Fibroblast of villous mesenchyme (primary cell): ENCODE measurements around the gene GDI2. TPM values are rescaled to one million over a fixed set of nuclear protein-coding genes. Genes with fewer than 3 reads are reported as not detected.

Experiments used
- DNase-seq: peaks from one replicate; pipeline ENCODE4 v3.0.0-alpha.2; 2010; ENCODE audit warnings: low read depth
- H3K4me3 ChIP-seq: 2 replicates; pipeline ENCODE4 v1.5.1; 2011; ENCODE audit warnings: low read depth, mild to moderate bottlenecking, low read length
- total RNA-seq: library from RNA; depleted of rRNA; stranded (reverse); fragments of >200 nt; gene quantifications from 2 replicates; pipeline ENCODE4 v1.2.3, GENCODE V29; 2012
- TF ChIP-seq, protein P1 (sequence below): IDR thresholded peaks from 2 replicates; pipeline ENCODE4 v1.5.1; 2012; ENCODE audit warnings: low read depth, mild to moderate bottlenecking, low read length; ENCODE audit not compliant: insufficient read depth

GDI2 gene
- total RNA-seq, 1 donor, result 615 TPM

DNA sequence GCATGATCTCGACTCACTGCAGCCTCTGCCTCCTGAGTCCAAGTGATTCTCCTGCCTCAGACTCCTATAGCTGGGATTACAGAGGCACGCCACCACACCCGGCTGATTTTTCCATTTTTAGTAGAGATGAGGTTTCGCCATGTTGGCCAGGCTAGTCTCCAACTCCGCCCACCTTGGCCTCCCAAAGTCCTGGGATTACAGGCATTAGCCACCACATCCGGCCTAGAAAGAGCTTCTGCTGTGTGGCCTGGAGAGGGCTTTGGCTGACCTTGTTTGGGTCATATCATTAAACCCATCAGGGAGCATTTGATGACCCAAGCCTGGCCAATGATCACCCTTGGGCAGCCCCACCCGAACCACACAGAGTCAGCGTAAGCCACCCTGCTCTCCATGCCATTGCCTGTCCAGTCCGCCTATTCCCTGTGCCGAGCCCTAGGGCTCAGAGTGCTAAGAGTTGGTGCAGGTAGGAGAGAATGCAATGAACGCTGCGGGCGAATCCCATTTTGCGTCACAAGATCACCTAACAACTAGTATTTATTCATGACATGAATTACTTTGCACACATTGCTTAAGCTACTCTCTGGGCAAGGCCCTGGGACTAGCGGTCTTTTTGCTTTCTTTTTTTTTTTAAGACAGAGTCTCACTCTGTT is 22.3 kb upstream of the GDI2 start:
- DNase-seq, result peak; percentile 59
- H3K4me3 ChIP-seq, result no peak overlapping the region
- TF ChIP-seq, protein P1, sequence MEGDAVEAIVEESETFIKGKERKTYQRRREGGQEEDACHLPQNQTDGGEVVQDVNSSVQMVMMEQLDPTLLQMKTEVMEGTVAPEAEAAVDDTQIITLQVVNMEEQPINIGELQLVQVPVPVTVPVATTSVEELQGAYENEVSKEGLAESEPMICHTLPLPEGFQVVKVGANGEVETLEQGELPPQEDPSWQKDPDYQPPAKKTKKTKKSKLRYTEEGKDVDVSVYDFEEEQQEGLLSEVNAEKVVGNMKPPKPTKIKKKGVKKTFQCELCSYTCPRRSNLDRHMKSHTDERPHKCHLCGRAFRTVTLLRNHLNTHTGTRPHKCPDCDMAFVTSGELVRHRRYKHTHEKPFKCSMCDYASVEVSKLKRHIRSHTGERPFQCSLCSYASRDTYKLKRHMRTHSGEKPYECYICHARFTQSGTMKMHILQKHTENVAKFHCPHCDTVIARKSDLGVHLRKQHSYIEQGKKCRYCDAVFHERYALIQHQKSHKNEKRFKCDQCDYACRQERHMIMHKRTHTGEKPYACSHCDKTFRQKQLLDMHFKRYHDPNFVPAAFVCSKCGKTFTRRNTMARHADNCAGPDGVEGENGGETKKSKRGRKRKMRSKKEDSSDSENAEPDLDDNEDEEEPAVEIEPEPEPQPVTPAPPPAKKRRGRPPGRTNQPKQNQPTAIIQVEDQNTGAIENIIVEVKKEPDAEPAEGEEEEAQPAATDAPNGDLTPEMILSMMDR, result no peak

DNA sequence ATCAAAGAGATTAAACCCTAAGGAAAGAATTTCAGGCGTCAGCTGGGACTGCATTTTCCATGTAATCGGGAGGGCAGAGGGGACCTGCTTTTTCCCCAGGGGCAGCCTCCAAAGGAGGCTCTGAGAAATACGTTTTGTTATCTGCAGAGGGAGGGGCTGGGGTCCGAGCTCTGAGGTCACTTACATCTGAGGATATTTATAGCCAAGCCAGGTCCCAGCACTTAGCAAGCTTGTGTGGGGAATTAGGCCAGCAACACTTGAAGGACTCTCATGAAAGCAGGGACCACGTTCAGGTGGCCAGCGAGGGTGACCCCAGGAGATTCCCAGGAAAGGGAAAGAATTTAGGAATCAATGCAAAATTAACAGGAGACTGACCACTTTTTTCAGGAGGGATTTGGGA is 20.6 kb upstream of the GDI2 start:
- H3K4me3 ChIP-seq, result no peak overlapping the region
- TF ChIP-seq, protein P1, result no peak
- no peak for DNase-seq

DNA sequence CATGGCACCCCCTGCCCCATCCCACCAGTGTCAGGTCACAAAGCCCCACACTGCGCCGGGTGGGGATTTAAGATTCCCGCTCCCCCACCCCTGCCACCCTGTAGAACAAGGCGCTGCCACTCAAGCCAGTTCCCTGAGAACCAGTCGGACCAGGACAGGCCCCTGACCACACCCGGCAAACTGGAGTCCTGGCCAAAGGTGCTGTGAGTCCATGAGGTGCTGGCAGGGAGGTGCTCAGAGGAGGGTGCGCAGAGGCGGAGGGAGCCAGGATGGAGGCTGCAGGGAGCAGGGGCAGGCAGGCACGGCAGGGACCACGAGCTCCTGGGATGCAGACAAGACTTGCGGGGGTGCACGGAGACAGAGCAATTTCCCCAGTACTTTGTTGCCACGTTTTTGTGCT is 19.7 kb upstream of the GDI2 start:
- TF ChIP-seq, protein P1, result no peak
- no peak overlapping the region for H3K4me3 ChIP-seq
- no peak for DNase-seq

DNA sequence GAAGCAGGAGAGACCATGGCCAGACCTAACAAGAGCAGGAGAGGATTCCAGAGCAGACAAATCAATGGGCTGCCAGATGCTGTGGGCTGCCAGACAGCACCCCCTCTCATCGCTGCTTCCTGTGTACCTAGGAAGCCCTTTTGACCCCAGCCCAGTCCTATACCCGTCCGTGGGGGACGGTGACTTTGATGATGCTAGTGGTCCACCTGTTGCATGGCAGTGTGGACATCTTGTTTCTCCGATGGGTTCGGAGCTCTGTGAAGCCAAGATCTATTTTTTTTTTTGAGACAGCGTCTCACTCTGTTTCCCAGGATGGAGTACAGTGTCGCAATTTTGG is 18.2 kb upstream of the GDI2 start:
- DNase-seq, result no peak
- TF ChIP-seq, protein P1, result no peak
- H3K4me3 ChIP-seq, result no peak overlapping the region

DNA sequence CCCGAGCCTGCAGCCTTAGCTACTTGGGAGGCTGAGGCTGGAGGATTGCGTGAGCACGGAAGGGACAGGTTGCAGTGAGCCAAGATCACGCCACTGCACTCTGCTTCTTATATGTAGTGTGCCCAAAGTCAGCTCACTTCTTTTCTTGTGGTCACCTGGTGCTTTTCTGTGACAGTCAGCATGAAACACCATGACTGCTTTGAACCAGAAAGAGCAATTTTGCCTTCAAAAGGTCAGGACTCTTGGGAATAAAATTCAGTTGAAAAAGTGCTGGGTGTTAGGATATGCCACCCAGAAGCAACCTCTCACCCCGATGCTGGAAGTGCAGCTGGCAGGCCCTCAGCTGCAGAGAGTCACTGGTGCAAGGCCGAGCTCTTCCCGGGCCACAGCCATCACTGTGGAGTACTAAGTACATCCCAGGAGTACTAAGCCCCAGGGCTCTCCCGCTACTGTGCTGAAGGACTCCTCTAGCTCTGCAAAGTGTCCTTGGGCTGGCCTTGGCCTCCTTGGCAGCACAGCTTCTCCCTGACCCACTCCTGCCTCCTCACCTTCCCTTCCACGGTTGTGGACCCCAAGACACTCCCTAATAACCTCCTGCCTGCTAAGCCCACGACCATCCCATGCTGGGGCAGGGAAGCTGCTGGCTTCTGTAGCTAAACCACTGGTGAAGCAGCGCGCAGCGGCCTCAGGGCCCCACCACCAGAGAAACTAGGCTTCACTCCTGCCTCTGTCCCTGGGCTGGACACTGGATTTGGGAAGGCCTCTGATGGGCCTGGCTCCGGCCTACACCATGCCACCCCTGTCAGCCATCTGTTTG is 17.6 kb upstream of the GDI2 start:
- TF ChIP-seq, protein P1, result no peak
- H3K4me3 ChIP-seq, result no peak overlapping the region
- no peak for DNase-seq

DNA sequence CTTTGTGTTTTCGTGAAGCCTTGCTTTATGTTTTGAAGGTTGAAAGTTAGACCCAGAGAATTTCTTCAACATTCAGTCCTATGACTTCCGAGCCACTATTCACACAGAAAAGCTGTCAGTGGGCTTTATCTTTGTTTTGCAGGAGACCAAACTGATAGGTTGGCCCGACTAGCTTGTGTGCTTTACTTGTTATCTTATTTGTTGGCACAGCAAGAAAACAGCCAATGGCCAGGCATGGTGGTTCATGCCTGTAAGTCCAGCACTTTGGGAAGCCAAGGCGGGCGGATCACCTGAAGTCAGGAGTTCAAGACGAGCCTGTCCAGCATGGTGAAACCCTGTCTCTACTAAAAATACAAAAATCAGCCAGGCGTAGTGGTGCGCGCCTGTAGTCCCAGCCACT is 16.0 kb upstream of the GDI2 start:
- TF ChIP-seq, protein P1, result no peak
- no peak for DNase-seq
- H3K4me3 ChIP-seq, result no peak overlapping the region

DNA sequence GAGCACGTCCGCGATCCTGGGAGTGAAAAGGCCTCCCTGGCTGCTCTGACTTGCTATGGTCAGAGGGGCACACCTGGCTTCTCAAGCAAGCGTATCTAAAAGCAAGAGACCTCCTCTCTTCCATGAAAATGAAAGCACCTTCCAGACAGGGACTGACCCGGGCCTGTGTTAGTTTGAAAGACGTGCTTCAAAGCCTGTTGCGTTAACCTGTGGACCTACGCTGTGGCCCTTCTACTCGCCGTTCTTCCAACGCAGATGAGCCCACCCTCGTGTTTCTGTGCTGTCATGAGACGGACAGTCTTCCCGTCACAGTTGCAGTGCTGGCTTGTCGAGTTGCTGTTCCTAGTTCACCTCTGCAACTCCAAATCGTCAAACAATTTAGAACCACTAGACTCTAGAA is 15.5 kb upstream of the GDI2 start:
- H3K4me3 ChIP-seq, result no peak overlapping the region
- no peak for DNase-seq
- TF ChIP-seq, protein P1, result no peak
